Measurements from ENCODE around the gene ATP10A.
"Not testable (repeated sequence)": the region's sequence is repeated elsewhere in the genome, so short reads cannot be mapped to it uniquely, and the experiment has no call there.

Gene ATP10A

DNA sequence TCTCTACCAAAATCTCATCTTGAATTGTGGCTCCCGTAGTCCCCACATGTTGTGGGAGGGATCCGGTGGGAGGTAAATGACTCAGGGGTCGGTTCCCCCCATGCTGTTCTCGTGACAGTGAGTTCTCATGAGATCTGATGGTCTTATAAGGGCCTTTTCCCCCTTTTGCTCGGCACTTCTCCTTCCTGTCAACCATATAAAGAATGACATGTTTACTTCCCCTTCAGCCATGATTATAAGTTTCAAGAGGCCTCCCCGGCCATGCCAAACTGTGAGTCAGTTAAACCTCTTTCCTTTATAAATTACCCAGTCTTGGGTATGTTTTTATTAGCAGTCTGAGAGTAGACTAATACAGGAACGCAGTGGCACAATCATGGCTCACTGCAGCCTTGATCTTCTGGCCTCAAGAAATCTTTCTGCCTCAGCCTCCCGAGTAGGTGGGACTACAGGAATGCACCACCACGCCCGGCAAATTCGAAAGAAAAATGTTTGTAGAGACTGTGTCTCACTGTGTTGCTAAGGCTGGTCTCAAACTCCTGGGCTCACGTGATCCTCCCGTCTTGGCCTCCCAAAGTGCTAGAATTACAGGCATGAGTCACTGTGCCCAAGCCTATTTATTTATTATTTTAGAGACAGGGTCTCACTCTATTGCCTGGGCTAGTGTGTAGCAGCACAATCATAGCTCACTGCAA is 101.0 kb downstream of the ATP10A start:
- ChIA-PET CTCF (no interaction called here), POLR2A (ENCODE audit: low non-redundant PET) (no interaction called here)
- H3K27ac ChIP-seq: no peak overlapping the region
- DNase-seq (ENCODE audit: low spot score): no peak
- TF ChIP-seq, protein P1, sequence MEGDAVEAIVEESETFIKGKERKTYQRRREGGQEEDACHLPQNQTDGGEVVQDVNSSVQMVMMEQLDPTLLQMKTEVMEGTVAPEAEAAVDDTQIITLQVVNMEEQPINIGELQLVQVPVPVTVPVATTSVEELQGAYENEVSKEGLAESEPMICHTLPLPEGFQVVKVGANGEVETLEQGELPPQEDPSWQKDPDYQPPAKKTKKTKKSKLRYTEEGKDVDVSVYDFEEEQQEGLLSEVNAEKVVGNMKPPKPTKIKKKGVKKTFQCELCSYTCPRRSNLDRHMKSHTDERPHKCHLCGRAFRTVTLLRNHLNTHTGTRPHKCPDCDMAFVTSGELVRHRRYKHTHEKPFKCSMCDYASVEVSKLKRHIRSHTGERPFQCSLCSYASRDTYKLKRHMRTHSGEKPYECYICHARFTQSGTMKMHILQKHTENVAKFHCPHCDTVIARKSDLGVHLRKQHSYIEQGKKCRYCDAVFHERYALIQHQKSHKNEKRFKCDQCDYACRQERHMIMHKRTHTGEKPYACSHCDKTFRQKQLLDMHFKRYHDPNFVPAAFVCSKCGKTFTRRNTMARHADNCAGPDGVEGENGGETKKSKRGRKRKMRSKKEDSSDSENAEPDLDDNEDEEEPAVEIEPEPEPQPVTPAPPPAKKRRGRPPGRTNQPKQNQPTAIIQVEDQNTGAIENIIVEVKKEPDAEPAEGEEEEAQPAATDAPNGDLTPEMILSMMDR (conservative IDR thresholded peaks at IDR 0.05; ENCODE audit: low read depth): no peak

DNA sequence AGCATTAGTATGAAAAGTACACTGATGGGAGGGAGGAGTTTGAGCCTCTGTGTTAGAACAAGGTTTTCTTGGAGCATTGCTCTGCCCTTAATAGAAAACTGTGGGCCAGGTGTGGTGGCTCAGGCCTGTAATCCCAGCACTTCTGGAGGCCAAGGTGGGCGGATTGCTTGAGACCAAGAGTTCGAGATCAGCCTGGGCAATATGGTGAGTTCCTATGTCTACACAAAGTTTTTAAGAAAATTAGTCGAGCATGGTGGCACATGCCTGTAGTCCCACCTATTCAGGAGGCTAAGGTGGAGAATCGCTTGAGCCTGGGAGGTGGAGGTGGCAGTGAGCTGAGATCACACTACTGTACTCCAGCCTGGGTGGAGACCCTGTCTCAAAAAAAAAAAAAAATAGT is 103.7 kb downstream of the ATP10A start:
- POLR2A ChIA-PET (ENCODE audit: low non-redundant PET): no interaction called here
- TF ChIP-seq, protein P1 (conservative IDR thresholded peaks at IDR 0.05; ENCODE audit: low read depth): no peak
- CTCF ChIA-PET: no interaction called here
- DNase-seq (ENCODE audit: low spot score): no peak
- no peak overlapping the region for H3K27ac ChIP-seq

DNA sequence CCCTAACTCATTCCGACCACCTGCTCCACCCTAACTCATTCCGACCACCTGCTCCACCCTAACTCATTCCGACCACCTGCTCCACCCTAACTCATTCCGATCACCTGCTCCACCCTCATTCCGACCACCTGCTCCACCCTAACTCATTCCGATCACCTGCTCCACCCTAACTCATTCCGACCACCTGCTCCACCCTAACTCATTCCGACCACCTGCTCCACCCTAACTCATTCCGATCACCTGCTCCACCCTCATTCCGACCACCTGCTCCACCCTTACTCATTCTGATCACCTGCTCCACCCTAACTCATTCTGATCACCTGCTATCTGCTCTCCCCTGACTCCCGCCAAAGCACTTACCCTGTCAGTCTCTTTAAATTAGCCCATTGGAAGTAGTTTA is 104.5 kb downstream of the ATP10A start:
- H3K27ac ChIP-seq; CTCF ChIA-PET; POLR2A ChIA-PET (ENCODE audit: low non-redundant PET): not testable (repeated sequence)

DNA sequence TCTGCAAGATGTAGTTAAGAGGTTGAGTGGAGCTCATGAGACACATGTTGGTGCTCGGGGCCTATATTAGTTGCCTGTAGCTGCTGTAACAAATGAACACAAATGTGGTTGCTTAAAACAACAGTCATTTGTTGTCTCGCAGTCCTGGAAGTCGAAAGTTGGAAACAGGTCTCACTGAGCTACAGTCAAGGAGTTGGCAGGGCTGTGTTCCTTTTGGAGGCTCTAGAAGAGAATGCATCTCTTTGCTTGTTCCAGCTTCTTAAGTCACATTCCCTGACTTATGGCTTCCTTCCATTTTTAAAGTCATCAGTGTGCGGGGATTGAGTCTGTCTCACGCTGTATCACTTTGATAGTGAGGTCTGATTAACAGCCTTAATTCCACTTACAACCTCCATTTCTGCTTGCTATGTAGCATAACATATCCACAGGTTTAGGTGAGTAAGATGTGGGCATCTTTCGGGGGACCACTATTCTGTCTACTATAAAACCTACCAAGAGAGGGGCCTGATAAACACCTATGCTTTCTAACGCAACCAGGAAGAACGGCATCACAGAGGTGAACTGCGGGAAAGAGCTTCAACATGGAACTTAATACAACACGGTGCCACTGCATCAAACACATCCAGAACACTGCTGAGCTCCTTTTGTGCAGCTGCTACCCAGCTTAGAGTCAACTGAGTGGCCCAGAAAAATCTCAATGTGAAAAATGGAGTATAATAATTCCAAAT is 119.4 kb downstream of the ATP10A start:
- CTCF ChIA-PET: no interaction called here

More for the DNA sequence above, 104.5 kb downstream of the ATP10A start:
- not testable (repeated sequence) for DNase-seq (ENCODE audit: low spot score)

DNA sequence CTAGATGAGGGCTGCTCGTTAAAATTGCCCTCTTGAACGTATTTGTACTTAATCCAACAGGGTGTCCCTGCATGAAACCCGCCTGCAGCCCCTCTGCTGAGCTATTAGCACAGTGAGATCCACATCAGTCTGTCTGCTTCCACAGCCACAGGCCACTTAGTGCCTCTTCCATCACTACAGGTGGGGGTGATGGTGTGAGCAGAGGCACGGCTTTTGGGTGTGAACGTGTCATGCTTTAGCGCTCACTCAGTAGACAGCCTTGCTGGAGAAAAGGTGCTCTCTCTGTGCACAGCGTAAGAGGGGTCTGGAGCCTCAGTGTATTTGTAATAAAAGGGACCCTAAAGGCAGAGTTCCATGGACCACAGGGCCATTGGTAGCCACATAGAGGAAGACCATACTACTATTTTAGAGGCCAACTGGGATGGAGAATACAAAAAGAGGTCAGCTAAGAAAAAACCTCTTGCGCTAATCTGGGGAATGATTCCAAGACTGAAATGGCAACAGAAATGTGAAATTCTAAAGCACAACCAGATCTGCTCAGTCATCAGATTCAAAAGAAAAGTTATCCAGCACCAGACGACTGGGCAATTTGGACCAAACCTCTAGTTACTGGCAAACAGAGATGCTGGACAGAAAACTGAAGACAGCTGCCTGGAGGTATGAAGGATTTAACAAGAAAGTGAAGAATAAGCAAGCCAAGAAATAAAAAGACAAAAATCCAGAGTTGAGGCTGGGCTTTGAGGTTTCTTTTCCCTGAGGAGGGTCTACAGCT is 120.2 kb downstream of the ATP10A start:
- ChIA-PET CTCF (no interaction called here), POLR2A (ENCODE audit: low non-redundant PET) (no interaction called here)
- TF ChIP-seq, protein P1 (conservative IDR thresholded peaks at IDR 0.05; ENCODE audit: low read depth): no peak
- DNase-seq (ENCODE audit: low spot score): no peak
- H3K27ac ChIP-seq: no peak overlapping the region

More for the DNA sequence above, 119.4 kb downstream of the ATP10A start:
- TF ChIP-seq, protein P1 (conservative IDR thresholded peaks at IDR 0.05; ENCODE audit: low read depth): no peak
- POLR2A ChIA-PET (ENCODE audit: low non-redundant PET): no interaction called here
- no peak for DNase-seq (ENCODE audit: low spot score)
- no peak overlapping the region for H3K27ac ChIP-seq

DNA sequence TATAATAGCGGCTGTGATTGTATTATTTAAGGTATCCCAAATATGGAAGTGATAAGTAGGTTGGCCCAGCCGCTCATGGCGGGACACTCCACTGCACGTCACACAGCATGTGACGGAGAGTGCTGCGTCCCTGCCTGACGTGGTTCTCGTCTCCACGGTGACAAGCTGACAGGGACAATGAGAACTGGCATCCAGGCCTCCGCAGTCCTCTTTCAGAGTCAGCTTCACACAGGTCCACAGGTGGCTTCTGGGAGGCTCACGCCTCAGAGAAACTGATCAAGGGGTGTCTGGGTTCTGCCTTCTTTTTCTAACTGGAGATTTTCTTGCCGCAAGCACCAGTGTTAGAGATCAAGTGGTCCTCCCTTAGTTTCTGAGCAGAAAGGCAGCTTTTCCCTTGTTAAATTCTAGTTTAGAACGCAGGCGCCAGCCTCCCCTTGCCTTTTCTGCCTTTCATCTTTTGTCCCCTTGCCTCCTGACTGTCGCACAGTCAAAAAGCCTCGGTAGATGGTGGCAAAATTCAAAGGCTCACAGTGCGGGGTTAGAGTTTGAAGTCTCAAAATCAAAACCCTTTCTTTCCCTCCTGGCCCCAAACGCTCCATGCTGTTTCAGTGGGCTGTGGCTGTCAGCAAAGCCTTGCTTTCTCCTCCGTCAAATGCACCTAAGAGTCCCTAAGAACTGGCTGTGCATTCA is 120.9 kb downstream of the ATP10A start:
- no peak overlapping the region for H3K27ac ChIP-seq
- ChIA-PET POLR2A (ENCODE audit: low non-redundant PET) (no interaction called here), CTCF (interaction anchor here (0.7 kb wide), 1 partner anchor 28 kb away, joined by 3 read pairs; no protein-coding TSS in a partner anchor)
- TF ChIP-seq, protein P1 (conservative IDR thresholded peaks at IDR 0.05; ENCODE audit: low read depth): no peak
- no peak for DNase-seq (ENCODE audit: low spot score)
